T-helper 1 cell treated with Interleukin-12 subunit alpha and Interleukin-12 subunit beta and Interleukin-4 antibody, amounts not matched to agents 30 ng/mL and 1 ng/mL, for 36 hours (primary cell): ENCODE results near the gene R3HDM2. TPM values are rescaled to one million over a fixed set of nuclear protein-coding genes. Genes with fewer than 3 reads are reported as not detected.

ENCODE experiments used
- intact Hi-C: fragments of 100-400 bp; cut with micrococcal nuclease; formaldehyde crosslinking; loops from one replicate; pipeline ENCODE4 v1.15.1; 2024
- total RNA-seq: library from RNA; stranded (reverse); gene quantifications from 2 replicates; pipeline ENCODE4 v1.2.3, GENCODE V29; 2022

The R3HDM2 gene
- total RNA-seq, 1 donor from 2014 or later: 68.3 TPM

- intact Hi-C loops: no loop called here
Observed at GRCh38 chr12:57247041-57247440, 183.8 kb downstream of the R3HDM2 start.

GRCh38 chr12:57244312-57244696 is 186.5 kb downstream of the R3HDM2 start:
- intact Hi-C loops: loop anchor here (5.0 kb wide), 2 partner anchors 132 to 617 kb away; partner anchors contain the start of gene STAT6

GRCh38 chr12:57243521-57244311 is 187.1 kb downstream of the R3HDM2 start:
- intact Hi-C loops: loop anchor here (1.0 to 5.0 kb wide), 7 partner anchors 30 to 616 kb away; partner anchors contain the start of genes NAB2 and STAT6

GRCh38 chr12:57242691-57243454 is 188.0 kb downstream of the R3HDM2 start:
- intact Hi-C loops: loop anchor here (1.0 to 5.0 kb wide), 7 partner anchors 30 to 616 kb away; partner anchors contain the start of genes NAB2 and STAT6

GRCh38 chr12:57242329-57242690 is 188.5 kb downstream of the R3HDM2 start:
- intact Hi-C loops: loop anchor here (2.0 to 5.0 kb wide), 3 partner anchors 130 to 615 kb away; partner anchors contain the start of genes NAB2 and STAT6

- intact Hi-C loops: loop anchor here (2.0 to 5.0 kb wide), 4 partner anchors 129 to 614 kb away; partner anchors contain the start of genes B4GALNT1, NAB2 and STAT6
Observed at GRCh38 chr12:57241402-57242310, 189.2 kb downstream of the R3HDM2 start.

- intact Hi-C loops: loop anchor here (2.0 to 5.0 kb wide), 3 partner anchors 129 to 614 kb away; partner anchors contain the start of genes B4GALNT1 and STAT6
Observed at GRCh38 chr12:57240926-57241401, 189.9 kb downstream of the R3HDM2 start.

GRCh38 chr12:57240066-57240921 is 190.5 kb downstream of the R3HDM2 start:
- intact Hi-C loops: loop anchor here (2.0 to 5.0 kb wide), 3 partner anchors 128 to 613 kb away; partner anchors contain the start of genes B4GALNT1 and STAT6

GRCh38 chr12:57239587-57240065 is 191.2 kb downstream of the R3HDM2 start:
- intact Hi-C loops: loop anchor here (1.0 to 10.0 kb wide), 9 partner anchors 10 to 612 kb away; partner anchors contain the start of genes B4GALNT1, DDIT3, LRP1 and PRIM1

- intact Hi-C loops: loop anchor here (1.0 to 10.0 kb wide), 6 partner anchors 10 to 484 kb away; partner anchors contain the start of genes DDIT3, LRP1, PRIM1 and SHMT2
Observed at GRCh38 chr12:57238854-57239554, 191.8 kb downstream of the R3HDM2 start.

- intact Hi-C loops: loop anchor here (2.0 to 10.0 kb wide), 2 partner anchors 13 to 483 kb away; partner anchors contain the start of gene PRIM1
Observed at GRCh38 chr12:57237932-57238853, 192.7 kb downstream of the R3HDM2 start.

- intact Hi-C loops: loop anchor here (10.0 kb wide), 1 partner anchor 483 kb away; the partner anchor contains the start of gene PRIM1
Observed at GRCh38 chr12:57237596-57237931, 193.3 kb downstream of the R3HDM2 start.

- intact Hi-C loops: loop anchor here (10.0 kb wide), 1 partner anchor 482 kb away; the partner anchor contains the start of gene PRIM1
Observed at GRCh38 chr12:57236925-57237595, 193.8 kb downstream of the R3HDM2 start.

- intact Hi-C loops: loop anchor here (10.0 kb wide), 1 partner anchor 482 kb away; the partner anchor contains the start of gene PRIM1
Observed at GRCh38 chr12:57236201-57236924, 194.5 kb downstream of the R3HDM2 start.

- intact Hi-C loops: loop anchor here (10.0 kb wide), 1 partner anchor 481 kb away; the partner anchor contains the start of gene PRIM1
Observed at GRCh38 chr12:57235728-57236131, 195.1 kb downstream of the R3HDM2 start.
